ENCODE measurements around the gene ATG7. TPM values are rescaled to one million over a fixed set of nuclear protein-coding genes. Genes with fewer than 3 reads are reported as not detected.

ATG7 gene
- polyA plus RNA-seq, 4 donors: 7.8 to 16.3 (median 11.6) TPM

DNA sequence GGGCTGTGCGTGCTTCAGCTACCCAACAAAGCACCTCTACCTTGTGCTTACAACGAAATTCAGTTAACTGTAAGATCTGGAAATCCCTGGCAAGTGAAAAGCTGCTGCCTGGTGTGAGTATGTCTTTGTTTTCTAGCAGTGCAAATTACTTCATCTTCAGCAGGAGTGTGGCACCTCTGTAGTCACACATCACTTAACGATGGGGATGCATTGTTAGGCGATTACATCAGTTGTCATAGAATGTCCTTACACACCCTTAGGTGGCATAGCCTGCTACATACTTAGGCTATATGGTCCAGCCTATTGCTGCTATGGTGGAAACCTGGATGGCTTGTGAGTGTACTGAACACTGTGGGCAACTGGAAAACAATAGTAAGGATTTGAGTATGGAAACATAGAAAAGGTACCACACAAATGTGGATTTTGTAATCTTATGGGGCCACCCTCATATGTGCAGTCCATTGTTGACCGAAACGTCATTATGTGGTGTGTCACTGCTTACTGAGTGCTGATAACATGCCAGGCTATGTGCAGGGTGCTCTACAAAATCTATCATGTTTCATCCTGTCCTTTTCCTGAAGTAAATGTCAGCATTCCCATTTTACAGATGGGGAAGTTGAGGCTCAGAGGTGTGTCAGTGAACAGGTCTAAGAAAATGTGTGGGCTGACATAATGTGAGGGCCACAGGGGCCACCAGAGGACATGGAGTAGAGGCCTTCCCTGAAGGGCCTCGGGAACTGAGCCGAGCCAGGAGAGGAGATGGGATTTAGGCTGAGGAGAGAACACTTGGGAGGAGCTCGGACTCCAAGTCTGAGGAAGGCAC, 198.0 kb downstream of the ATG7 start:
- H3K27ac ChIP-seq (ENCODE audit: low read depth in 1 of 3, low read length in 2 of 3): no peak overlapping the region
- H3K4me1 ChIP-seq (ENCODE audit: control insufficient read depth in 3 of 3, insufficient read depth in 2 of 3, low read depth in 1 of 3, low read length in 2 of 3): no peaks in the 10 kb centered on the region
- DNase-seq (no peak), FAIRE-seq (no peak)
- H3K4me3 ChIP-seq (ENCODE audit: low read depth in 1 of 3, low read length in 3 of 3): no peak overlapping the region
- no peaks in the 10 kb centered on the region for H3K27me3 ChIP-seq (ENCODE audit: control insufficient read depth in 3 of 3, insufficient read depth in 3 of 3, low read length in 3 of 3)
- H3K9me3 ChIP-seq (ENCODE audit: control insufficient read depth in 2 of 2, insufficient read depth in 1 of 2, low read depth in 1 of 2, low read length in 1 of 2): no peaks in the 10 kb centered on the region
- 87% methylated on average over 9 of the region's 9 CpGs for WGBS, 3 donors
- H3K36me3 ChIP-seq (ENCODE audit: control insufficient read depth in 3 of 3, insufficient read depth in 2 of 3, low read depth in 1 of 3, low read length in 3 of 3): peaks cover 0 to 10% (median 4%) of the 10 kb centered on the region in 3 donors

DNA sequence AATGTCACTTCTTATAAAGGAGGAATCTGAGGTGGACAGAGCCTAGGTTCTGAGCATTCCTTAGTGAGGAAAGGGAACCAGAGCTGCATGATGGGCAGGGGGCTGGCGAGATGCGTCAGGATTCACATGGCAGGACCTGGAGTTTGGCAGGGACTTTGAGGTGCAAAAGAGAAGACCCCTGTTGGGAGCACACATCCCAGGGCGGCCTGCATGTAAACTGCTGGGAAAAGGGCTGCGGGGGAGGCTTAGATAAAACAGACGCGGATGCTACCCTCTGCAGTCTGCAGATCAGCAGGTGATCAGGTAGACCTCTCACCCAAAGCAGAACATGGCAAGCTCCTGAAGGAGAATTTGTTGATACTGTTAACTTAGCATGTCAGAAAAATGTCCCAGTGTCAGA, 203.1 kb downstream of the ATG7 start:
- H3K36me3 ChIP-seq (ENCODE audit: control insufficient read depth in 3 of 3, insufficient read depth in 2 of 3, low read depth in 1 of 3, low read length in 3 of 3): peaks cover 0 to 3% (median 0%) of the 10 kb centered on the region in 3 donors
- no peaks in the 10 kb centered on the region for H3K27me3 ChIP-seq (ENCODE audit: control insufficient read depth in 3 of 3, insufficient read depth in 3 of 3, low read length in 3 of 3)
- no peak overlapping the region for H3K27ac ChIP-seq (ENCODE audit: low read depth in 1 of 3, low read length in 2 of 3)
- no peak for FAIRE-seq
- H3K9me3 ChIP-seq (ENCODE audit: control insufficient read depth in 2 of 2, insufficient read depth in 1 of 2, low read depth in 1 of 2, low read length in 1 of 2): no peaks in the 10 kb centered on the region
- DNase-seq: no peak
- WGBS, 3 donors: 91 to 98% (median 98%) methylated on average over 6 of the region's 6 CpGs
- no peak overlapping the region for H3K4me3 ChIP-seq (ENCODE audit: low read depth in 1 of 3, low read length in 3 of 3)
- peaks cover 3 to 7% (median 3%) of the 10 kb centered on the region in 3 donors for H3K4me1 ChIP-seq (ENCODE audit: control insufficient read depth in 3 of 3, insufficient read depth in 2 of 3, low read depth in 1 of 3, low read length in 2 of 3)

DNA sequence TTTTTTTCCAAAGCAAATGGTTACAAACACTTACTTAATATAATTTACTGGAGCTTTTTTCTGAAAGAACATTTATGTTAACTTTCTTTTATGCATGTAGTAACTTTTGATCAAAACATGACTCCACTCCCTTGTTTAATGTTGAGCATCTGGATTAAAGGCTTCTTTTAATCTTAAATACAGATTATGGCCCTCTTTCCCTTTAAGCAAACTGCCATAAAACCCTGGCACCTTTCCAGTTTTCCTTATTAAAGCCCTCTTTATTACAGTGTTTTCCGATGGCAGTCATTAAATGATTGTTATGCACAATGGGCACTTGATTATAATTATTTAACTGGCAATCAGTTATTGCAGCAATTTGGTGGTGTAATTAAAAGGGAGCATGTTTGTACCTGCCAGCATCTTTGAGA, 204.5 kb downstream of the ATG7 start:
- FAIRE-seq (peak; percentile 44), DNase-seq (peak; percentile 66 to 93)
- Histone ChIP-seq H3K4me1 (ENCODE audit: control insufficient read depth in 3 of 3, insufficient read depth in 2 of 3, low read depth in 1 of 3, low read length in 2 of 3) (peaks cover 3 to 13% (median 12%) of the 10 kb centered on the region in 3 donors), H3K27me3 (ENCODE audit: control insufficient read depth in 3 of 3, insufficient read depth in 3 of 3, low read length in 3 of 3) (no peaks in the 10 kb centered on the region), H3K9me3 (ENCODE audit: control insufficient read depth in 2 of 2, insufficient read depth in 1 of 2, low read depth in 1 of 2, low read length in 1 of 2) (no peaks in the 10 kb centered on the region), H3K27ac (ENCODE audit: low read depth in 1 of 3, low read length in 2 of 3) (no peak overlapping the region), H3K36me3 (ENCODE audit: control insufficient read depth in 3 of 3, insufficient read depth in 2 of 3, low read depth in 1 of 3, low read length in 3 of 3) (no peaks in the 10 kb centered on the region), H3K4me3 (ENCODE audit: low read depth in 1 of 3, low read length in 3 of 3) (no peak overlapping the region)
- 6 to 46% (median 33%) methylated on average over 1 of the region's 1 CpG for WGBS, 3 donors

DNA sequence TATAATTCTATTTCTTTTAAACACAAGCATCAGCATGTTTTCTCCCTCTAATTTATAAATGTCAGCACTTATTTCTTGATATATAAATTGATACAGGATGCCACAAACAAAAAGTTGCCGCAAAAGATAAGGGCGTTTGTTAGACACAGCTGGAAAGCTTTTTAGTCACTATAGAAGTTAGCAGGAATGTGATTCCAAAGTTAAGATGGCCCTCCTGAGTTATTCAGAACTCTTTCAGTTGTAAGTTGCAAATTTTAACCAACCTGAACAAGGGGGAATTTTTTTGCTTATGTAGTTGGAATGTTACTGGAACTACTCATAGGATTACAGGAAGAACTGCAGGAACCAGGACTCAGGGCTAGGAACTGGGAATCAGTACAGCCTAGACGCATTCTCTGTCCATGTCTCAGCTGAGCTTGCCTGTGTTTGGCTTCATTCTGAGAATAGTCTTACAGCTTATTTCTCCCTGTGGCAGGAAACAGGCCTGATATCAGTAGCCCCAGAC, 205.3 kb downstream of the ATG7 start:
- Histone ChIP-seq H3K4me3 (ENCODE audit: low read depth in 1 of 3, low read length in 3 of 3) (peak overlapping the region in 1 of 3 donors; percentile 25), H3K27ac (ENCODE audit: low read depth in 1 of 3, low read length in 2 of 3) (peak overlapping the region in 2 of 3 donors; percentile 22 to 55), H3K36me3 (ENCODE audit: control insufficient read depth in 3 of 3, insufficient read depth in 2 of 3, low read depth in 1 of 3, low read length in 3 of 3) (no peaks in the 10 kb centered on the region), H3K27me3 (ENCODE audit: control insufficient read depth in 3 of 3, insufficient read depth in 3 of 3, low read length in 3 of 3) (no peaks in the 10 kb centered on the region), H3K9me3 (ENCODE audit: control insufficient read depth in 2 of 2, insufficient read depth in 1 of 2, low read depth in 1 of 2, low read length in 1 of 2) (no peaks in the 10 kb centered on the region), H3K4me1 (ENCODE audit: control insufficient read depth in 3 of 3, insufficient read depth in 2 of 3, low read depth in 1 of 3, low read length in 2 of 3) (peaks cover 3 to 18% (median 12%) of the 10 kb centered on the region in 3 donors)
- no peak for FAIRE-seq
- peak in 1 of 2 donors; percentile 11 for DNase-seq
- WGBS, 3 donors: 27 to 51% (median 39%) methylated on average over 3 of the region's 3 CpGs

DNA sequence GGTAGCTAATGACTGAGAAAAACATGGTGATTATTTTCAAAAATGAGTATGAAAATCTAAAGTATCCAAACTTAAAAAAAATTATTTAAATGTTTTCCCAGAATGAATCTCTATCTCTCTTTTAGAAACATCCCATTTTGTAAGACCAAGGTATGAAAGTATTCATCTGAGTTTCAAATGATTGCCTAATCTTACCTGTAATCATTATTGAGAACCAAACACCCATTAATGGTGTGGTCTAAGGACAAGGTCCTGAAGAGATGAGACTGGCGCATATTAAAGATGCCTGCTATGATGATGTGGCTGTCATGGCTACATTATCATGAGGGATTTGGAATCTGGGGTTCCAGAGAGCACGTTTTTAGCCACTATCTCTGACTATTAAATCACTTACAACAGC, 206.0 kb downstream of the ATG7 start:
- no peak for FAIRE-seq
- peaks cover 3 to 18% (median 12%) of the 10 kb centered on the region in 3 donors for H3K4me1 ChIP-seq (ENCODE audit: control insufficient read depth in 3 of 3, insufficient read depth in 2 of 3, low read depth in 1 of 3, low read length in 2 of 3)

DNA sequence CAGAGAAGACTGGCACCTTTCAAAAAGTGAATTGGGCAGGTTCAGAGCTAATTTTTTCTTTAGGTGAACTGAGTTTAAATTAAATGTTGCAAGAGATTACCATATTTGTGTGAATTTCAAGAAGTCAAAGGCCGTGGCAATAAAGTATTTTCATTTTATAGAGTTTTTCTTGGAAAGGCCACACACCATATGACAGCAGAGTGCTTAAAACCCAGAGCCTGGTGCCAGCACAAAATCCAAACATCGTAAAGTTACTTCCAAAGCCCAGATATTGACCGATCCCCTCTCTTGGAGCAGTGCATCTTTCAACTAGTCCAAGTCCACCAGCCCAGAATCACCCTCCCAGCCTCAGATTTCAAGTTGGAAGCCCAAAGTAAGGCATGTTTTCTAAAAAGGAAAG, 207.0 kb downstream of the ATG7 start:
- Histone ChIP-seq H3K4me3 (ENCODE audit: low read depth in 1 of 3, low read length in 3 of 3) (no peak overlapping the region), H3K4me1 (ENCODE audit: control insufficient read depth in 3 of 3, insufficient read depth in 2 of 3, low read depth in 1 of 3, low read length in 2 of 3) (peaks cover 3 to 18% (median 12%) of the 10 kb centered on the region in 3 donors), H3K27ac (ENCODE audit: low read depth in 1 of 3, low read length in 2 of 3) (no peak overlapping the region), H3K36me3 (ENCODE audit: control insufficient read depth in 3 of 3, insufficient read depth in 2 of 3, low read depth in 1 of 3, low read length in 3 of 3) (no peaks in the 10 kb centered on the region), H3K9me3 (ENCODE audit: control insufficient read depth in 2 of 2, insufficient read depth in 1 of 2, low read depth in 1 of 2, low read length in 1 of 2) (no peaks in the 10 kb centered on the region), H3K27me3 (ENCODE audit: control insufficient read depth in 3 of 3, insufficient read depth in 3 of 3, low read length in 3 of 3) (no peaks in the 10 kb centered on the region)
- WGBS, 3 donors: 64 to 82% (median 72%) methylated on average over 3 of the region's 3 CpGs
- DNase-seq: no peak
- no peak for FAIRE-seq

More for the DNA sequence above, 206.0 kb downstream of the ATG7 start:
- no peaks in the 10 kb centered on the region for H3K27me3 ChIP-seq (ENCODE audit: control insufficient read depth in 3 of 3, insufficient read depth in 3 of 3, low read length in 3 of 3)
- no peaks in the 10 kb centered on the region for H3K36me3 ChIP-seq (ENCODE audit: control insufficient read depth in 3 of 3, insufficient read depth in 2 of 3, low read depth in 1 of 3, low read length in 3 of 3)
- peak overlapping the region in 2 of 3 donors; percentile 22 to 55 for H3K27ac ChIP-seq (ENCODE audit: low read depth in 1 of 3, low read length in 2 of 3)
- H3K4me3 ChIP-seq (ENCODE audit: low read depth in 1 of 3, low read length in 3 of 3): no peak overlapping the region
- DNase-seq: no peak
- no peaks in the 10 kb centered on the region for H3K9me3 ChIP-seq (ENCODE audit: control insufficient read depth in 2 of 2, insufficient read depth in 1 of 2, low read depth in 1 of 2, low read length in 1 of 2)
- WGBS, 3 donors: 53 to 68% (median 68%) methylated on average over 2 of the region's 2 CpGs

DNA sequence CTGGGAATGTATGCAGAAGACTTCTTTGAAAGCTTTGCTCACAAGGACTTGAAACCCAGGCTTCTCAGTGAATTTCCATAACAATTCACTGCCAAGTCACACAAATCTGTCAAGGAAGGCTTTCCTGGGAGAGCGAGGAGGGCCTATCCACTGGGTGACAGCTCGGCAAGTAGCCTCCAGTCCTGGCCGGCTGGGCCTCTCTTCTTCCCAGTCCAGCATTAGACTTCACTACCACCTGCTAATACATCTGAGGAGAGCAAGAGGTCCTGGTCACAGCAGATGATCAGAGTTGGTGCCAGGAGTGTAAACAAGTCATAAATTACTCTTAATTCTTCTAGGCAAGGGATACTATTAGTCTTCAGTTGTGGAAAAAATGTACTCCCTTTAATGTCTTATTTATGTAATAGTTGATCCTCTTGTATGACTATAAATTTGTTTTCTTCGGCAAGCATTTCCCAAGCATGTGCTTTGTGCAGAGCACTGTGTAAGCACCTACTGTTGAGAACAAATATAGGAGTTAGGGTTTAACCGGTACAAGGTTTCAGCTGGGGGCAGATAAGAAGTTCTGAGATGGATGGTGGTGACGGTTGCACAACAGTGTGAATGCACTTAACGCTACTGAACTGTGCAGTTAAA, 208.6 kb downstream of the ATG7 start:
- Histone ChIP-seq H3K4me1 (ENCODE audit: control insufficient read depth in 3 of 3, insufficient read depth in 2 of 3, low read depth in 1 of 3, low read length in 2 of 3) (peaks cover 3 to 18% (median 12%) of the 10 kb centered on the region in 3 donors), H3K9me3 (ENCODE audit: control insufficient read depth in 2 of 2, insufficient read depth in 1 of 2, low read depth in 1 of 2, low read length in 1 of 2) (no peaks in the 10 kb centered on the region), H3K4me3 (ENCODE audit: low read depth in 1 of 3, low read length in 3 of 3) (no peak overlapping the region), H3K27ac (ENCODE audit: low read depth in 1 of 3, low read length in 2 of 3) (peak overlapping the region in 1 of 3 donors; percentile 64), H3K27me3 (ENCODE audit: control insufficient read depth in 3 of 3, insufficient read depth in 3 of 3, low read length in 3 of 3) (no peaks in the 10 kb centered on the region), H3K36me3 (ENCODE audit: control insufficient read depth in 3 of 3, insufficient read depth in 2 of 3, low read depth in 1 of 3, low read length in 3 of 3) (no peaks in the 10 kb centered on the region)
- FAIRE-seq (no peak), DNase-seq (peak; percentile 59 to 71)
- 30 to 59% (median 43%) methylated on average over 7 of the region's 7 CpGs for WGBS, 3 donors

DNA sequence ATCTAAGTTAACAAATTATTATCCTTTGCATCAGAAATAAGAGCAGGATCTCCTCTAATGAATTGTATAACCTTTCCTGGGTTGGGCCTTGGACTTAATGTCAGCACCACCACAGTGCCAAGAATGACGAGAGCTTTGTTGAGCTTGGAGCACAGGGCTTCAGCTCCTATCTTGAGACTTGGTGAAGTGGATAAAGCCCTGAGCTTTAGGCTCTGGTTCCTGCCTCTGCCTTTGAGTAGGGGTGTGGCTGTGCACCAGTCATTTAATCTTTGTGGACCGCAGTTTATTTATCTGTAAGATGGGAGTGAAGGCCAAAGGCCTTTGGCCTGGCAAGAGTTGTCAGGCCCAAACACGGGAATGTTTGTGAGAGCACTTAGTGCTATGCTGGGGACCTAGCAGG, 209.4 kb downstream of the ATG7 start:
- DNase-seq: peak in 1 of 2 donors; percentile 60
- peak overlapping the region in 1 of 3 donors; percentile 1 for H3K27ac ChIP-seq (ENCODE audit: low read depth in 1 of 3, low read length in 2 of 3)
- H3K36me3 ChIP-seq (ENCODE audit: control insufficient read depth in 3 of 3, insufficient read depth in 2 of 3, low read depth in 1 of 3, low read length in 3 of 3): no peaks in the 10 kb centered on the region
- no peak for FAIRE-seq
- no peak overlapping the region for H3K4me3 ChIP-seq (ENCODE audit: low read depth in 1 of 3, low read length in 3 of 3)
- whole genome bisulfite sequencing, 3 donors: 9 to 39% (median 24%) methylated on average over 3 of the region's 3 CpGs
- H3K4me1 ChIP-seq (ENCODE audit: control insufficient read depth in 3 of 3, insufficient read depth in 2 of 3, low read depth in 1 of 3, low read length in 2 of 3): peaks cover 3 to 18% (median 12%) of the 10 kb centered on the region in 3 donors
- no peaks in the 10 kb centered on the region for H3K9me3 ChIP-seq (ENCODE audit: control insufficient read depth in 2 of 2, insufficient read depth in 1 of 2, low read depth in 1 of 2, low read length in 1 of 2)
- no peaks in the 10 kb centered on the region for H3K27me3 ChIP-seq (ENCODE audit: control insufficient read depth in 3 of 3, insufficient read depth in 3 of 3, low read length in 3 of 3)
